RWPE2 (cell line): ENCODE data around the gene ALK.
"Not testable (repeated sequence)": the region's sequence is repeated elsewhere in the genome, so short reads cannot be mapped to it uniquely, and the experiment has no call there.

Experiments used
- ATAC-seq: fragments of 200-7000 bp; cut with Tn5 transposase; 3 replicates; pipeline ENCODE4 v1.9.1; 2021; ENCODE audit warnings: low read depth
- DNase-seq: peaks from one replicate; pipeline ENCODE4 v3.0.0-alpha.2; 2020; ENCODE audit warnings: low spot score
- H3K27ac ChIP-seq: fragments of 450-650 bp; 2 replicates; pipeline ENCODE4 v1.5.1; 2017; ENCODE audit warnings: mild to moderate bottlenecking; ENCODE audit not compliant: poor library complexity, severe bottlenecking
- H3K27me3 ChIP-seq: fragments of 250-450 bp; sonication (Bioruptor Pico); 2 replicates; pipeline ENCODE4 v1.5.1; 2021; ENCODE audit warnings: mild to moderate bottlenecking, moderate library complexity; ENCODE audit not compliant: insufficient read depth, poor library complexity, severe bottlenecking
- H3K36me3 ChIP-seq: fragments of 250-450 bp; sonication (Bioruptor Pico); 2 replicates; pipeline ENCODE4 v1.5.1; 2020; ENCODE audit warnings: low read depth, mild to moderate bottlenecking, moderate library complexity
- H3K4me1 ChIP-seq: fragments of 250-450 bp; sonication (Bioruptor Pico); 2 replicates; pipeline ENCODE4 v1.5.1; 2021; ENCODE audit warnings: mild to moderate bottlenecking, moderate library complexity; ENCODE audit not compliant: insufficient read depth, poor library complexity, severe bottlenecking
- H3K4me3 ChIP-seq: fragments of 250-450 bp; sonication (Bioruptor Pico); 2 replicates; pipeline ENCODE4 v1.5.1; 2021; ENCODE audit warnings: mild to moderate bottlenecking, moderate library complexity; ENCODE audit not compliant: severe bottlenecking
- H3K9me3 ChIP-seq: fragments of 250-450 bp; sonication (Bioruptor Pico); 2 replicates; pipeline ENCODE4 v1.5.1; 2021; ENCODE audit warnings: mild to moderate bottlenecking, moderate library complexity; ENCODE audit not compliant: severe bottlenecking
- CTCF ChIP-seq: fragments of 450-650 bp; IDR thresholded peaks from one replicate; pipeline ENCODE4 v1.5.1; 2017; ENCODE audit warnings: mild to moderate bottlenecking, moderate library complexity; ENCODE audit not compliant: poor library complexity, severe bottlenecking

Gene ALK

GRCh38 chr2:29831560-29831959 lies 89.8 kb downstream of the ALK start:
- DNase-seq (no peak), ATAC-seq (no peak)
- no peak overlapping the region for H3K27ac ChIP-seq
- no peaks in the 10 kb centered on the region for H3K4me1 ChIP-seq
- no peak overlapping the region for H3K4me3 ChIP-seq
- no peaks in the 10 kb centered on the region for H3K9me3 ChIP-seq
- no peaks in the 10 kb centered on the region for H3K36me3 ChIP-seq
- no peak for TF ChIP-seq CTCF
- no peaks in the 10 kb centered on the region for H3K27me3 ChIP-seq

- DNase-seq, result no peak
- Histone ChIP-seq H3K4me3 (no peak overlapping the region), H3K4me1 (no peaks in the 10 kb centered on the region), H3K27me3 (no peaks in the 10 kb centered on the region), H3K27ac (no peak overlapping the region), H3K9me3 (no peaks in the 10 kb centered on the region), H3K36me3 (no peaks in the 10 kb centered on the region)
- TF ChIP-seq CTCF, result no peak
- ATAC-seq, result no peak
These were observed 91.5 kb downstream of the ALK start for GRCh38 chr2:29829841-29830240.

GRCh38 chr2:29824145-29824544 lies 97.2 kb downstream of the ALK start:
- not testable (repeated sequence) for H3K27me3 ChIP-seq, H3K4me3 ChIP-seq, H3K4me1 ChIP-seq, H3K36me3 ChIP-seq, H3K27ac ChIP-seq, ATAC-seq, H3K9me3 ChIP-seq, DNase-seq
- peak; percentile 16 for TF ChIP-seq CTCF

GRCh38 chr2:29821591-29821990 lies 99.8 kb downstream of the ALK start:
- ATAC-seq (no peak), DNase-seq (no peak)
- TF ChIP-seq CTCF, result no peak
- no peaks in the 10 kb centered on the region for H3K9me3 ChIP-seq
- H3K27me3 ChIP-seq, result no peaks in the 10 kb centered on the region
- no peak overlapping the region for H3K27ac ChIP-seq
- H3K36me3 ChIP-seq, result no peaks in the 10 kb centered on the region
- H3K4me3 ChIP-seq, result no peak overlapping the region
- H3K4me1 ChIP-seq, result no peaks in the 10 kb centered on the region

- no peaks in the 10 kb centered on the region for H3K4me1 ChIP-seq
- ATAC-seq (no peak), DNase-seq (no peak)
- no peak overlapping the region for H3K27ac ChIP-seq
- no peaks in the 10 kb centered on the region for H3K27me3 ChIP-seq
- no peaks in the 10 kb centered on the region for H3K9me3 ChIP-seq
- TF ChIP-seq CTCF, result no peak
- no peak overlapping the region for H3K4me3 ChIP-seq
- H3K36me3 ChIP-seq, result no peaks in the 10 kb centered on the region
These were observed 101.8 kb downstream of the ALK start for GRCh38 chr2:29819570-29819969.
